H1 (cell line): ENCODE measurements around the gene PFKM. TPM values are rescaled to one million over a fixed set of nuclear protein-coding genes. Genes with fewer than 3 reads are reported as not detected.

ENCODE experiments used
- CTCF ChIA-PET: fragments of 300-600 bp; sonication (Branson Sonifier 250); formaldehyde crosslinking; loops from one replicate; lab custom pipeline; 2021; ENCODE audit not compliant: partially characterized antibody; lab: Charles Lee
- POLR2A ChIA-PET: fragments of 300-600 bp; sonication (Branson Sonifier 250); formaldehyde crosslinking; loops from one replicate; lab custom pipeline; 2021; ENCODE audit warnings: inconsistent platforms; ENCODE audit not compliant: partially characterized antibody; lab: Charles Lee
- DNase-seq, 2 experiments: peaks; one replicate each; pipeline versions ENCODE4 v3.0.0 to v3.0.0-alpha.2; 2010 to 2022; ENCODE audit warnings: low spot score in 2 of 2, low read depth in 1 of 2, mixed read lengths in 1 of 2
- FAIRE-seq: peaks from 2 replicates; lab custom pipeline; 2011; peaks lifted over from hg19 to GRCh38; lab: Jason Lieb, UNC
- H2AFZ ChIP-seq: 2 replicates; pipeline ENCODE4 v1.8.1; 2012; ENCODE audit warnings: low read length, inconsistent platforms
- H2AK5ac ChIP-seq: 2 replicates; pipeline ENCODE4 v1.6.1; 2013; ENCODE audit warnings: low read depth, low read length
- H2BK120ac ChIP-seq: replicated peaks from 2 replicates; pipeline ENCODE3; 2013; ENCODE audit warnings: low read depth, low read length, inconsistent platforms
- H2BK12ac ChIP-seq: 2 replicates; pipeline ENCODE4 v1.6.1; 2013; ENCODE audit warnings: low read depth, low read length
- H2BK15ac ChIP-seq: 2 replicates; pipeline ENCODE4 v1.6.1; 2013; ENCODE audit warnings: low read length
- H2BK20ac ChIP-seq: 2 replicates; pipeline ENCODE4 v1.6.1; 2013; ENCODE audit warnings: low read length
- H2BK5ac ChIP-seq: 2 replicates; pipeline ENCODE4 v1.6.1; 2013; ENCODE audit warnings: low read depth, low read length
- H3K14ac ChIP-seq: 2 replicates; pipeline ENCODE4 v1.6.1; 2013; ENCODE audit warnings: inconsistent platforms; ENCODE audit not compliant: insufficient read length
- H3K18ac ChIP-seq: 2 replicates; pipeline ENCODE4 v1.6.1; 2013; ENCODE audit warnings: low read length; ENCODE audit errors: extremely low read depth
- H3K23ac ChIP-seq: 2 replicates; pipeline ENCODE4 v1.6.1; 2013; ENCODE audit warnings: inconsistent platforms; ENCODE audit not compliant: insufficient read length
- H3K23me2 ChIP-seq: 2 replicates; pipeline ENCODE4 v1.6.1; 2013; ENCODE audit warnings: low read depth, low read length
- H3K27ac ChIP-seq: 2 replicates; pipeline ENCODE4 v1.6.1; 2011; ENCODE audit warnings: low read depth, low read length, inconsistent platforms
- H3K27me3 ChIP-seq, 4 experiments: replicated peaks in 1 of 4; 1 replicate in 1 of 4; 2 replicates in 3 of 4; pipeline versions ENCODE4 v1.6.1 to v1.8.1; 2011 to 2013; ENCODE audit warnings: low read length in 3 of 4, mild to moderate bottlenecking in 3 of 4, inconsistent platforms in 2 of 4, mixed read lengths in 2 of 4, moderate library complexity in 1 of 4; ENCODE audit not compliant: control insufficient read depth in 3 of 4, insufficient read depth in 3 of 4; ENCODE audit errors: extremely low read depth in 1 of 4
- H3K36me3 ChIP-seq, 4 experiments: 2 replicates each; pipeline versions ENCODE4 v1.6.1 to v1.8.1; 2011 to 2013; ENCODE audit warnings: mild to moderate bottlenecking in 4 of 4, low read length in 3 of 4, moderate library complexity in 2 of 4, control low read depth in 1 of 4, inconsistent platforms in 1 of 4; ENCODE audit not compliant: insufficient read depth in 4 of 4, control insufficient read depth in 2 of 4
- H3K4ac ChIP-seq: replicated peaks from 2 replicates; pipeline ENCODE3; 2013; ENCODE audit warnings: low read length, low read depth, mixed read lengths, inconsistent platforms; ENCODE audit not compliant: insufficient read length
- H3K4me1 ChIP-seq, 4 experiments: replicated peaks in 1 of 4; 1 replicate in 1 of 4; 2 replicates in 3 of 4; pipeline versions ENCODE4 v1.6.1 to v1.8.1; 2011 to 2013; ENCODE audit warnings: low read length in 3 of 4, inconsistent platforms in 2 of 4, mixed read lengths in 1 of 4; ENCODE audit not compliant: insufficient read depth in 4 of 4, control insufficient read depth in 3 of 4
- H3K4me2 ChIP-seq, 2 experiments: 2 replicates each; pipeline versions ENCODE4 v1.6.1 to v1.8.1; 2011 to 2013; ENCODE audit warnings: low read depth in 2 of 2, low read length in 2 of 2, control low read depth in 1 of 2, inconsistent platforms in 1 of 2, mild to moderate bottlenecking in 1 of 2; ENCODE audit not compliant: insufficient read depth in 1 of 2
- H3K4me3 ChIP-seq, 4 experiments: fragments of 200-600, 300-600 bp in 1 of 4; sonication (generic), shearing (Covaris generic), sonication (Bioruptor Twin) in 1 of 4; 2 replicates each; pipeline versions ENCODE4 v1.5.1 to v1.8.1; 2011 to 2016; ENCODE audit warnings: low read length in 4 of 4, low read depth in 3 of 4, control low read depth in 2 of 4, inconsistent platforms in 2 of 4, mild to moderate bottlenecking in 2 of 4, mixed read lengths in 1 of 4, moderate library complexity in 1 of 4; ENCODE audit not compliant: insufficient read depth in 2 of 4; ENCODE audit errors: extremely low read depth in 1 of 4
- H3K56ac ChIP-seq: replicated peaks from 2 replicates; pipeline ENCODE3; 2013; ENCODE audit warnings: low read depth, mild to moderate bottlenecking, mixed read lengths, low read length, inconsistent platforms; ENCODE audit not compliant: insufficient read length
- H3K79me1 ChIP-seq: 2 replicates; pipeline ENCODE4 v1.6.1; 2013; ENCODE audit warnings: low read depth, low read length, control low read depth
- H3K79me2 ChIP-seq, 2 experiments: 2 replicates each; pipeline versions ENCODE4 v1.6.1 to v1.8.1; 2012 to 2013; ENCODE audit warnings: low read length in 2 of 2, mild to moderate bottlenecking in 2 of 2, inconsistent platforms in 1 of 2; ENCODE audit not compliant: insufficient read depth in 2 of 2, control insufficient read depth in 1 of 2
- H3K9ac ChIP-seq, 4 experiments: replicated peaks in 1 of 4; 1 replicate in 1 of 4; 2 replicates in 3 of 4; pipeline versions ENCODE4 v1.6.1 to v1.8.1; 2011 to 2013; ENCODE audit warnings: low read depth in 3 of 4, low read length in 3 of 4, control low read depth in 2 of 4, mild to moderate bottlenecking in 2 of 4, moderate library complexity in 2 of 4, inconsistent platforms in 1 of 4; ENCODE audit errors: extremely low read depth in 1 of 4
- H3K9me3 ChIP-seq, 2 experiments: 2 replicates each; pipeline versions ENCODE4 v1.6.1 to v1.8.1; 2012 to 2013; ENCODE audit warnings: mild to moderate bottlenecking in 2 of 2, moderate library complexity in 2 of 2, control low read depth in 1 of 2, inconsistent platforms in 1 of 2, low read depth in 1 of 2, low read length in 1 of 2, mixed read lengths in 1 of 2; ENCODE audit not compliant: insufficient read depth in 2 of 2
- H4K20me1 ChIP-seq, 2 experiments: replicated peaks in 1 of 2; 2 replicates each; pipeline versions ENCODE3 to v1.8.1; 2011 to 2013; ENCODE audit warnings: inconsistent platforms in 2 of 2, low read length in 2 of 2, mild to moderate bottlenecking in 1 of 2; ENCODE audit not compliant: insufficient read depth in 2 of 2, control insufficient read depth in 1 of 2
- H4K5ac ChIP-seq: 2 replicates; pipeline ENCODE4 v1.6.1; 2013; ENCODE audit warnings: low read length, low read depth, mixed read lengths, inconsistent platforms; ENCODE audit not compliant: insufficient read length
- H4K8ac ChIP-seq: 2 replicates; pipeline ENCODE4 v1.8.0; 2013; ENCODE audit warnings: mild to moderate bottlenecking, moderate library complexity, low read length, inconsistent platforms; ENCODE audit not compliant: insufficient read depth; ENCODE audit errors: extremely low read depth
- H4K91ac ChIP-seq: replicated peaks from 2 replicates; pipeline ENCODE3; 2013; ENCODE audit warnings: low read length, mixed read lengths, inconsistent platforms; ENCODE audit not compliant: insufficient read length
- CHD2 ChIP-seq: IDR thresholded peaks from 2 replicates; pipeline ENCODE4 v1.6.1; 2012; ENCODE audit warnings: low read length, improper control_type of control experiment
- KDM1A ChIP-seq: fragments of 200-600, 300-600 bp; sonication (generic); IDR thresholded peaks from 2 replicates; pipeline ENCODE4 v1.7.1; 2016; ENCODE audit warnings: mild to moderate bottlenecking, low read length, borderline replicate concordance
- PHF8 ChIP-seq: fragments of 200-600 bp; sonication (generic); conservative IDR thresholded peaks from 2 replicates; pipeline ENCODE4 v1.7.1; 2012; ENCODE audit warnings: low read depth, mild to moderate bottlenecking, inconsistent platforms, low read length, moderate library complexity
- RAD21 ChIP-seq, 2 experiments: IDR thresholded peaks in 1 of 2; conservative IDR thresholded peaks in 1 of 2; 2 replicates each; pipeline ENCODE4 v1.6.1; 2011; ENCODE audit warnings: low read depth in 2 of 2, low read length in 2 of 2, improper control_type of control experiment in 1 of 2, inconsistent platforms in 1 of 2, mild to moderate bottlenecking in 1 of 2, moderate library complexity in 1 of 2
- RFX5 ChIP-seq: IDR thresholded peaks from 2 replicates; pipeline ENCODE4 v1.6.1; 2011; ENCODE audit warnings: low read depth, low read length, improper control_type of control experiment, borderline replicate concordance
- SIRT6 ChIP-seq: IDR thresholded peaks from one replicate; pipeline ENCODE4 v1.7.1; 2012; ENCODE audit warnings: low read length, inconsistent platforms
- WGBS, 2 experiments: shearing (Covaris generic) in 1 of 2; methylation state at CpG; one replicate each; pipeline versions ENCODE4 v1.1.6 to v1.1.7; 2013 to 2015; ENCODE audit warnings: low lambda C conversion rate in 2 of 2, mixed read lengths in 2 of 2, inconsistent platforms in 1 of 2, low coverage in 1 of 2, missing lambda C conversion rate in 1 of 2; ENCODE audit not compliant: insufficient replicate concordance in 2 of 2, insufficient coverage in 1 of 2, insufficient read length in 1 of 2; ENCODE audit errors: extremely low coverage in 1 of 2, missing lambda C conversion rate in 1 of 2; 5-methylcytosine and 5-hydroxymethylcytosine counted together
- polyA plus RNA-seq, 7 experiments: library from polyadenylated mRNA; depleted of rRNA in 3 of 7; stranded (reverse) in 5 of 7; unstranded in 2 of 7; fragments of >200 nt in 5 of 7; fragments of 200-250 nt in 2 of 7; gene quantifications; 1 replicate in 5 of 7; 2 replicates in 1 of 7; 4 replicates in 1 of 7; pipeline versions ENCODE4 v1.2.1 to v1.2.3, GENCODE V29; 2011 to 2013; ENCODE audit warnings: missing spikeins in 2 of 7, mixed read lengths in 2 of 7
- total RNA-seq: library from RNA; stranded (reverse); fragmentation: NEBNext Ultra II Directional; extraction: Animal tissue kit (Norgen Biotek cat#: 25700); gene quantifications from 2 replicates; pipeline ENCODE4 v1.2.1, GENCODE V29; 2021

Gene PFKM
- total and polyA plus RNA-seq, 2 of the 8 experiments (the other 6 are each of a cell fraction or from before 2014, with no cell fraction given): 62.6 to 106 TPM

- POLR2A ChIA-PET: interaction anchor here (1.7 kb wide), 1 partner anchor 22 kb away, joined by 3 read pairs; no protein-coding TSS in a partner anchor
- Histone ChIP-seq H3K4me2 (no peak overlapping the region), H4K91ac (no peak overlapping the region), H3K4me1 (no peaks in the 10 kb centered on the region; a peak in 1 of 7 replicates), H3K14ac (no peak overlapping the region), H3K27me3 (no peaks in the 10 kb centered on the region), H2BK20ac (no peak overlapping the region), H3K4me3 (no peak overlapping the region), H3K36me3 (no peaks in the 10 kb centered on the region), H3K4ac (no peak overlapping the region), H3K9me3 (no peaks in the 10 kb centered on the region), H4K20me1 (no peaks in the 10 kb centered on the region), H2AK5ac (peak overlapping the region; percentile 56; the same call in 1 of the 2 replicates), H3K23ac (no peak overlapping the region), H3K23me2 (no peaks in the 10 kb centered on the region), H4K5ac (no peak overlapping the region), H3K9ac (no peak overlapping the region), H2BK120ac (no peak overlapping the region), H3K79me2 (no peaks in the 10 kb centered on the region), H3K79me1 (no peaks in the 10 kb centered on the region), H2BK5ac (peak overlapping the region; percentile 7; the same call in 1 of the 2 replicates), H2AFZ (no peak overlapping the region; the same call in 1 of the 2 replicates), H3K56ac (no peak overlapping the region), H2BK15ac (no peak overlapping the region), H3K18ac (no peak overlapping the region; the same call in 1 of the 2 replicates), H4K8ac (no peak overlapping the region), H3K27ac (no peak overlapping the region), H2BK12ac (0 out of 2 replicates have a peak overlapping the region, but pooled peaks have one; percentile 7)
- FAIRE-seq: no peak
- WGBS, 2 experiments: 95% methylated on average over 19 of the region's 19 CpGs; no CpG with 5 or more reads in 1 of the 2 experiments
- CTCF ChIA-PET: interaction anchor here (1.0 to 2.8 kb wide), 4 partner anchors 9 to 20 kb away, joined by 3 to 8 read pairs (median 6); partner anchors contain the start of gene ASB8
- no peak for DNase-seq
- no peak for TF ChIP-seq PHF8
- no peak for TF ChIP-seq RAD21 (IDR thresholded peaks at IDR 0.05 in 1 of 2, conservative IDR thresholded peaks at IDR 0.05 in 1 of 2; ENCODE audit: low read depth in 2 of 2, low read length in 2 of 2)
- TF ChIP-seq KDM1A: no peak
- TF ChIP-seq SIRT6: no peak
- no peak for TF ChIP-seq CHD2
- no peak for TF ChIP-seq RFX5
These were observed 49.8 kb downstream of the PFKM start for GRCh38 chr12:48169011-48169410.
